Liver (tissue), 9 donors: ENCODE results near the gene DTNA. TPM values are rescaled to one million over a fixed set of nuclear protein-coding genes. Genes with fewer than 3 reads are reported as not detected.

Experiments
- DNase-seq: peaks from one replicate; pipeline ENCODE4 v3.0.0-alpha.2; 2017; ENCODE audit warnings: low spot score
- H3K27ac ChIP-seq, 2 donors: one replicate each; pipeline ENCODE4 v1.7.0; 2013; ENCODE audit warnings: inconsistent platforms in 2 of 2, low read length in 2 of 2, control low read depth in 1 of 2, low read depth in 1 of 2, mild to moderate bottlenecking in 1 of 2
- H3K27me3 ChIP-seq, 4 donors: one replicate each; pipeline versions ENCODE4 v1.6.1 to v1.7.0; 2013; ENCODE audit warnings: low read length in 3 of 4, inconsistent platforms in 1 of 4, mild to moderate bottlenecking in 1 of 4, moderate library complexity in 1 of 4; ENCODE audit not compliant: control insufficient read depth in 4 of 4, insufficient read depth in 4 of 4
- H3K36me3 ChIP-seq, 4 donors: one replicate each; pipeline versions ENCODE4 v1.6.1 to v1.7.0; 2013; ENCODE audit warnings: low read length in 3 of 4, mild to moderate bottlenecking in 3 of 4, low read depth in 1 of 4, moderate library complexity in 1 of 4; ENCODE audit not compliant: control insufficient read depth in 4 of 4, insufficient read depth in 3 of 4
- H3K4me1 ChIP-seq, 4 donors: one replicate each; pipeline versions ENCODE4 v1.6.1 to v1.7.0; 2013; ENCODE audit warnings: low read length in 3 of 4, mild to moderate bottlenecking in 3 of 4, moderate library complexity in 1 of 4; ENCODE audit not compliant: control insufficient read depth in 4 of 4, insufficient read depth in 4 of 4
- H3K4me3 ChIP-seq, 3 donors: one replicate each; pipeline versions ENCODE4 v1.6.1 to v1.7.0; 2013; ENCODE audit warnings: low read length in 3 of 3, control low read depth in 1 of 3, low read depth in 1 of 3, mild to moderate bottlenecking in 1 of 3
- H3K9ac ChIP-seq, 2 donors: one replicate each; pipeline ENCODE4 v1.7.0; 2013; ENCODE audit warnings: low read length in 2 of 2, mild to moderate bottlenecking in 2 of 2, moderate library complexity in 2 of 2, control low read depth in 1 of 2, low read depth in 1 of 2
- H3K9me3 ChIP-seq, 4 donors: one replicate each; pipeline versions ENCODE4 v1.6.1 to v1.7.0; 2013; ENCODE audit warnings: low read length in 3 of 4; ENCODE audit not compliant: control insufficient read depth in 4 of 4
- EGR1 ChIP-seq, 2 donors: IDR thresholded peaks; 2 replicates each; pipeline ENCODE4 v1.6.1; 2016 to 2018; ENCODE audit warnings: antibody characterized with exemption in 2 of 2, low read depth in 2 of 2
- FOXA1 ChIP-seq: IDR thresholded peaks from 2 replicates; pipeline ENCODE4 v1.6.1; 2016; ENCODE audit warnings: antibody characterized with exemption
- FOXA2 ChIP-seq: IDR thresholded peaks from 2 replicates; pipeline ENCODE4 v1.6.1; 2016; ENCODE audit warnings: antibody characterized with exemption
- GABPA ChIP-seq, 2 donors: IDR thresholded peaks in 1 of 2; conservative IDR thresholded peaks in 1 of 2; 2 replicates each; pipeline ENCODE4 v1.6.1; 2016; ENCODE audit warnings: antibody characterized with exemption in 2 of 2, mild to moderate bottlenecking in 1 of 2, moderate library complexity in 1 of 2
- HNF4A ChIP-seq, 2 donors: conservative IDR thresholded peaks; 2 replicates each; pipeline ENCODE4 v1.6.1; 2016; ENCODE audit warnings: antibody characterized with exemption in 2 of 2, mild to moderate bottlenecking in 2 of 2
- HNF4G ChIP-seq: IDR thresholded peaks from 2 replicates; pipeline ENCODE4 v1.6.1; 2016; ENCODE audit warnings: antibody characterized with exemption
- JUND ChIP-seq, 2 donors: IDR thresholded peaks; 2 replicates each; pipeline ENCODE4 v1.6.1; 2016; ENCODE audit warnings: antibody characterized with exemption in 2 of 2
- NR2F2 ChIP-seq: IDR thresholded peaks from 2 replicates; pipeline ENCODE4 v1.6.1; 2016; ENCODE audit warnings: antibody characterized with exemption
- RAD21 ChIP-seq, 2 donors: IDR thresholded peaks; 2 replicates each; pipeline ENCODE4 v1.6.1; 2016; ENCODE audit warnings: antibody characterized with exemption in 2 of 2, mild to moderate bottlenecking in 2 of 2
- SP1 ChIP-seq: IDR thresholded peaks from 2 replicates; pipeline ENCODE4 v1.6.1; 2018; ENCODE audit warnings: antibody characterized with exemption, mild to moderate bottlenecking
- YY1 ChIP-seq: IDR thresholded peaks from 2 replicates; pipeline ENCODE4 v1.6.1; 2016; ENCODE audit warnings: antibody characterized with exemption, mild to moderate bottlenecking
- WGBS: extraction: QIAGEN DNeasy Blood & Tissue Kit; methylation state at CpG from one replicate; pipeline ENCODE4 v1.1.7; 2013; 5-methylcytosine and 5-hydroxymethylcytosine counted together
- polyA plus RNA-seq, 2 donors: library from polyadenylated mRNA; stranded (reverse) in 1 of 2; unstranded in 1 of 2; fragments of 200-250 nt in 1 of 2; fragments of >200 nt in 1 of 2; fragmentation: Nextera tagmentation in 1 of 2; extraction: Ambion mirVana in 1 of 2; gene quantifications; one replicate each; pipeline versions ENCODE4 v1.2.1 to v1.2.3, GENCODE V29; 2013 to 2015
- total RNA-seq, 2 donors: library from RNA; depleted of rRNA; stranded (reverse); fragments of >200 nt; gene quantifications; one replicate each; pipeline ENCODE4 v1.2.3, GENCODE V29; 2014
- TF ChIP-seq, protein P1 (sequence below): IDR thresholded peaks from 2 replicates; pipeline ENCODE4 v1.6.1; 2016; ENCODE audit warnings: antibody characterized with exemption, mild to moderate bottlenecking
- TF ChIP-seq, protein P2 (sequence below): fragments of 150-350 bp; IDR thresholded peaks from 2 replicates; pipeline ENCODE4 v1.5.1; 2017; ENCODE audit warnings: improper control_type of control experiment, low read depth, low read length; ENCODE audit not compliant: missing input control
- TF ChIP-seq, protein P3 (sequence below): IDR thresholded peaks from 2 replicates; pipeline ENCODE4 v1.6.1; 2016; ENCODE audit warnings: antibody characterized with exemption
- TF ChIP-seq, protein P4 (sequence below): IDR thresholded peaks from 2 replicates; pipeline ENCODE4 v1.6.1; 2016; ENCODE audit warnings: antibody characterized with exemption
- donor health status: healthy.
- donor health status: healthy.
- donor health status: healthy.
- donor health status: healthy.
- donor health status: healthy.

Gene DTNA
- total and polyA plus RNA-seq, 4 donors = 0.33 to 3.2 (median 1.4) TPM

DNA sequence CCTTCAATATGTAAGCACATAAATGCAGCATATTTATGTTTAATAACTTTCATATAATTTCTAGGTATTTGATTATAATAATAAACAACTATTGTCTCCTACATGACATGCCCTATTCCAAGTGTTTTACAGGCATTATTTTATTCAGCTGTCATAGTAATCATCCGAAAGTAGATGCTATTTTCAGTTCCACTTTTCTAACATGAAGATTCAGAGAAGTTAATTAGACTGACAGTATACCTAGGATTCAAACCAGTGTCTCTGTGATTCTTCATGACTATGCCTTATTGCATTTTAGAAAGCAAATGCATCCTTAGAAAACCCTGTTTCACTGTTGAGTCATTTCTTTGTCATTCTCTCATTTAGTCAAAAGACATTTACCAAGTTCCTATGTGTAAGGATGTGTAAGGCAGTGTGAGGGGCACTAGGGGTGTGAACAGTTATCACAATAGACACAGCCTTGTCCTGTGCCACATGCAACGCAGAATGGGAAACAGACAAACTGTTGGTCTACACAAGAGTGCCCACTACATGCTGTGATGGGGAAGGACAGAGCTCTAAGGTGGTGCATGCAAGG, 79.8 kb downstream of the DTNA start:
- DNase-seq = no peak
- Histone ChIP-seq H3K9ac (no peak overlapping the region), H3K4me3 (no peak overlapping the region), H3K27me3 (peaks cover 0 to 2% (median 0%) of the 10 kb centered on the region in 4 donors), H3K4me1 (no peaks in the 10 kb centered on the region), H3K36me3 (no peaks in the 10 kb centered on the region), H3K27ac (no peak overlapping the region), H3K9me3 (no peaks in the 10 kb centered on the region)
- 80% methylated on average over 2 of the region's 2 CpGs for WGBS
- TF ChIP-seq HNF4A (conservative IDR thresholded peaks at IDR 0.05) = no peak
- TF ChIP-seq EGR1 (IDR thresholded peaks at IDR 0.05; ENCODE audit: low read depth in 2 of 2) = no peak
- TF ChIP-seq HNF4G = no peak
- no peak for TF ChIP-seq FOXA2
- TF ChIP-seq, protein P1, sequence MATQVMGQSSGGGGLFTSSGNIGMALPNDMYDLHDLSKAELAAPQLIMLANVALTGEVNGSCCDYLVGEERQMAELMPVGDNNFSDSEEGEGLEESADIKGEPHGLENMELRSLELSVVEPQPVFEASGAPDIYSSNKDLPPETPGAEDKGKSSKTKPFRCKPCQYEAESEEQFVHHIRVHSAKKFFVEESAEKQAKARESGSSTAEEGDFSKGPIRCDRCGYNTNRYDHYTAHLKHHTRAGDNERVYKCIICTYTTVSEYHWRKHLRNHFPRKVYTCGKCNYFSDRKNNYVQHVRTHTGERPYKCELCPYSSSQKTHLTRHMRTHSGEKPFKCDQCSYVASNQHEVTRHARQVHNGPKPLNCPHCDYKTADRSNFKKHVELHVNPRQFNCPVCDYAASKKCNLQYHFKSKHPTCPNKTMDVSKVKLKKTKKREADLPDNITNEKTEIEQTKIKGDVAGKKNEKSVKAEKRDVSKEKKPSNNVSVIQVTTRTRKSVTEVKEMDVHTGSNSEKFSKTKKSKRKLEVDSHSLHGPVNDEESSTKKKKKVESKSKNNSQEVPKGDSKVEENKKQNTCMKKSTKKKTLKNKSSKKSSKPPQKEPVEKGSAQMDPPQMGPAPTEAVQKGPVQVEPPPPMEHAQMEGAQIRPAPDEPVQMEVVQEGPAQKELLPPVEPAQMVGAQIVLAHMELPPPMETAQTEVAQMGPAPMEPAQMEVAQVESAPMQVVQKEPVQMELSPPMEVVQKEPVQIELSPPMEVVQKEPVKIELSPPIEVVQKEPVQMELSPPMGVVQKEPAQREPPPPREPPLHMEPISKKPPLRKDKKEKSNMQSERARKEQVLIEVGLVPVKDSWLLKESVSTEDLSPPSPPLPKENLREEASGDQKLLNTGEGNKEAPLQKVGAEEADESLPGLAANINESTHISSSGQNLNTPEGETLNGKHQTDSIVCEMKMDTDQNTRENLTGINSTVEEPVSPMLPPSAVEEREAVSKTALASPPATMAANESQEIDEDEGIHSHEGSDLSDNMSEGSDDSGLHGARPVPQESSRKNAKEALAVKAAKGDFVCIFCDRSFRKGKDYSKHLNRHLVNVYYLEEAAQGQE = no peak
- TF ChIP-seq FOXA1 = no peak

DNA sequence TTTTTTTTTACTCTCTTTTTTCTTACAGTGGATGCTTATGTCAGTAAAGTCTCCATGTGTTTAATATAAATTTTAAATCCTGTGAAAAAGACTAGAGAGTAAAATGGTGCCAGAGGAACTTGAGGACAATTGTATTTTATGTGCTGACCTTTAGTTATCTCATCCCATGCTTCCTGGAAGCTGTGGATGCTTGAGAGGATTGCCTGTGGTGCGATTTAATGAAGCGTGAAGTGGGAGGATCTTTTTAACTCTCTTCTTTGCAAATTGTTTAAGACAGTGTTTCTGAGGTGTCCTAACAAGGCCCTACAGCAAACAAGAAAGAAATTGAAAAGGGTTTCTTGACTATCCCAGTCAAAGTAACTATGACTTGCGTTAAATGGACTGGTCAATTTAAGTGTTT, 84.2 kb downstream of the DTNA start:
- WGBS = 84% methylated on average over 3 of the region's 3 CpGs
- Histone ChIP-seq H3K9me3 (no peaks in the 10 kb centered on the region), H3K27ac (no peak overlapping the region), H3K27me3 (no peaks in the 10 kb centered on the region), H3K9ac (no peak overlapping the region), H3K4me3 (no peak overlapping the region), H3K36me3 (no peaks in the 10 kb centered on the region), H3K4me1 (no peaks in the 10 kb centered on the region)
- no peak for DNase-seq
- TF ChIP-seq, protein P2, sequence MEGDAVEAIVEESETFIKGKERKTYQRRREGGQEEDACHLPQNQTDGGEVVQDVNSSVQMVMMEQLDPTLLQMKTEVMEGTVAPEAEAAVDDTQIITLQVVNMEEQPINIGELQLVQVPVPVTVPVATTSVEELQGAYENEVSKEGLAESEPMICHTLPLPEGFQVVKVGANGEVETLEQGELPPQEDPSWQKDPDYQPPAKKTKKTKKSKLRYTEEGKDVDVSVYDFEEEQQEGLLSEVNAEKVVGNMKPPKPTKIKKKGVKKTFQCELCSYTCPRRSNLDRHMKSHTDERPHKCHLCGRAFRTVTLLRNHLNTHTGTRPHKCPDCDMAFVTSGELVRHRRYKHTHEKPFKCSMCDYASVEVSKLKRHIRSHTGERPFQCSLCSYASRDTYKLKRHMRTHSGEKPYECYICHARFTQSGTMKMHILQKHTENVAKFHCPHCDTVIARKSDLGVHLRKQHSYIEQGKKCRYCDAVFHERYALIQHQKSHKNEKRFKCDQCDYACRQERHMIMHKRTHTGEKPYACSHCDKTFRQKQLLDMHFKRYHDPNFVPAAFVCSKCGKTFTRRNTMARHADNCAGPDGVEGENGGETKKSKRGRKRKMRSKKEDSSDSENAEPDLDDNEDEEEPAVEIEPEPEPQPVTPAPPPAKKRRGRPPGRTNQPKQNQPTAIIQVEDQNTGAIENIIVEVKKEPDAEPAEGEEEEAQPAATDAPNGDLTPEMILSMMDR = no peak
- no peak for TF ChIP-seq YY1
- no peak for TF ChIP-seq FOXA1
- no peak for TF ChIP-seq JUND (IDR thresholded peaks at IDR 0.05)
- TF ChIP-seq, protein P1 = no peak
- TF ChIP-seq HNF4G = no peak
- TF ChIP-seq NR2F2 = no peak
- no peak for TF ChIP-seq RAD21 (IDR thresholded peaks at IDR 0.05)
- no peak for TF ChIP-seq HNF4A (conservative IDR thresholded peaks at IDR 0.05)
- TF ChIP-seq GABPA (IDR thresholded peaks at IDR 0.05 in 1 of 2, conservative IDR thresholded peaks at IDR 0.05 in 1 of 2) = no peak
- TF ChIP-seq FOXA2 = no peak
- TF ChIP-seq, protein P3, sequence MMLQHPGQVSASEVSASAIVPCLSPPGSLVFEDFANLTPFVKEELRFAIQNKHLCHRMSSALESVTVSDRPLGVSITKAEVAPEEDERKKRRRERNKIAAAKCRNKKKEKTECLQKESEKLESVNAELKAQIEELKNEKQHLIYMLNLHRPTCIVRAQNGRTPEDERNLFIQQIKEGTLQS = no peak
- TF ChIP-seq, protein P4, sequence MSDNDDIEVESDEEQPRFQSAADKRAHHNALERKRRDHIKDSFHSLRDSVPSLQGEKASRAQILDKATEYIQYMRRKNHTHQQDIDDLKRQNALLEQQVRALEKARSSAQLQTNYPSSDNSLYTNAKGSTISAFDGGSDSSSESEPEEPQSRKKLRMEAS = no peak
- TF ChIP-seq EGR1 (IDR thresholded peaks at IDR 0.05; ENCODE audit: low read depth in 2 of 2) = no peak
- no peak for TF ChIP-seq SP1
